IPS-18c (cell line): Measurements from ENCODE around the gene C14orf132.

Experiments used
- H3K4me3 ChIP-seq: 2 replicates; pipeline ENCODE4 v1.7.0; 2013; ENCODE audit warnings: low read depth, mild to moderate bottlenecking, low read length, moderate library complexity; ENCODE audit not compliant: insufficient read depth
- H3K9me3 ChIP-seq: one replicate; pipeline ENCODE4 v1.6.1; 2013; ENCODE audit warnings: mild to moderate bottlenecking, low read length, moderate library complexity; ENCODE audit not compliant: control insufficient read depth, insufficient read depth

The C14orf132 gene

DNA sequence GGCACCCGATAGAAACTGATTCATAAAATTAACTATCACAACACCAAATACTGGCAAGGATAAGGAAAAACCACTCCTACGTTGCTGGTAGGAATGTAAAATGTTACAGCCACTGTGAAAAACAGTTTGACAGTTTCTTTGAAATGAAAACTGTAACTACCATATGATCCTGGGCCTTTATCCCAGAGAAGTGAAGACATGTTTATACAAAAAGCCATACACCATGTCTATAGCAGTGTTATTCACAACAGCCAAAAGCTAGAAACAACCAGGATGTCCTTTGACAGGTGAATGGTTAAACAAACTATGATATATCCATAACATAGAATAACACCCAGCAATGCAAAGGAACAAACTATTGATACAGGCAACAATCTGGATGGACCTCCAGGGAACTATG, 3.7 kb upstream of the C14orf132 start:
- no peak overlapping the region for H3K4me3 ChIP-seq
- H3K9me3 ChIP-seq = no peaks in the 10 kb centered on the region

DNA sequence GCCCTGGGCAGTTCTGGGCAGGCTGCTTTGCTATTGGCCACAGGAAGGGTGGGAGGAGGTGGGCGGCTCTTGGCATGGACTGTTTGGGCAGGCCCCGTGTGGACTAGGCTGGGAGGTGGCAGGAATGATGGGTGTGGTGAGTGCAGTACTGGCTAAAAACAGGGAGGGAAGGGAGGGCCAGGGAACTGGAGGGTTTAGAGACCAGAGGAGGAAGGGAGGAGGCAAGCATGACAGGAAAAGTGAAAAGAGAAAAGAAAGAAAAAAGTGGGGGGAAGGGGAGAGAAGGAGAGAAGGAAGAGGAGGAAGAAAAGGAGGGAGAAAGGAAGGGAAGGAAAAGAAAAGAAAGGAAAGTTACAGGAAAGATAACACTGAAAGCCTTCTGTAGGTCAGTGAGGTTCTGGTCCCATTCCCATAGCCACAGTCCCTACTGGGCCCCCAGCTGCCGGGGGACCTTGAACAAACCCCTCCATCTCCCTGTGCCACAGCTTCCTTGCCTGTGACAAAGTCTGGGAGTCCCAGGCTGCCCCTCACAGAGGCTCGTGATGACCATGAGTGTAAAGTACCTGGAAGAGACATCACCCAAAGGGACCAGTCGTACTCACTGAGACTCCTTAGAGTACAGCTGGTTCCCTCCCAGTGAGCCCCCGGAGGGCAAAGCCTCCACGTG, 1.1 kb upstream of the C14orf132 start:
- Histone ChIP-seq H3K4me3 (no peak overlapping the region), H3K9me3 (no peaks in the 10 kb centered on the region)

DNA sequence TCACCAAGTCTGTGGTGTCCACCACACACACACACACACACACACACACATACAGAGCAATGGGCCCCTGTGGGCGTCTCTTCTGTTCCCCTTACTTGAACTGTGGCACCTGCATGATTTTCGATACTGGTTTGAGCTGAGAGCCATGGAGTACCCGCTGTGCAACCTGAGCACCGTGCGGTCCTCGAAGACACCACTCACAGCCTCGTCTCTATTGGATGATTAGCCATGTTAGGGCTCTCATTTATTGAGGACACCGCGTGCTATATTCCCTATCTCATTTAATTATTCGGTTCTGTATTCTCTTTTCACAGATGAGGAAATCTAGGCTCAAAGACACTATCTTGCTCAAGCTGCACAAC, 623 bp upstream of the C14orf132 start:
- Histone ChIP-seq H3K9me3 (no peaks in the 10 kb centered on the region), H3K4me3 (peak overlapping the region; percentile 55)

DNA sequence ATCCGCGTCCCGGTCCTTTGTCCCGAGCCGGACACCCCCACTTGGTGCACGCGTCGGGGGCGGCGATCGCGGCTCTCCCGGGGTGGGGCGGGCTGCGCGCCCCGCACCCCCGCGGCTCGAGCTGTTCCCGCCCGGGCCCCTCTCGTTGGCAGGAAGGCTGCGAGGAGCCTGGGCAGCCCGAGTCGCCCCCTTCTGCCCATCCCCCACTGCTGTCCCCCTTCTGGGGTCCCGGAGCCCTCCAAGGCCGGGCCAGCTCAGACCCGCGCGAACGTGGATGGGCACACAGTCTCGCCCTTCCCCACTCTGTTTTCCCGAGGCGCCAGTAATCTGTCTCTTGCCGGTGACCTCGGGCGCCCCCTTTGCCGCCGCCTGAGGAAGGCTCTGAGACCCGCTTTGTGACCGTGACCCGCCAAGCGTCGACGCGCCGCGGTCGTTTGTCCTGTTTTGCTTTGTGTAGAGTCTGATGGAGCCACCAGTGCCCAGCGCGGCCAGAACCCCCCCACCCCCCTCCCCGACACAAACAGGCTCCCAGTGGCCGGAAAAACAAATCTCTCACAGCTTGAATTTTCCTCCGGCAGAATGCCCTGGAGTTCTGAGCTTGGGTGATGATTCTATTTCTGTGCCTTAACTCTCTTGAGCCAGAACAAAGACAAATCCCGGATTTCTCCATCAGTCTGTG, 610 bp downstream of the C14orf132 start:
- Histone ChIP-seq H3K4me3 (peak overlapping the region; percentile 78), H3K9me3 (no peaks in the 10 kb centered on the region)

GRCh38 chr14:96040828-96041371, 1.7 kb downstream of the C14orf132 start:
- Histone ChIP-seq H3K9me3 (no peaks in the 10 kb centered on the region), H3K4me3 (no peak overlapping the region)

DNA sequence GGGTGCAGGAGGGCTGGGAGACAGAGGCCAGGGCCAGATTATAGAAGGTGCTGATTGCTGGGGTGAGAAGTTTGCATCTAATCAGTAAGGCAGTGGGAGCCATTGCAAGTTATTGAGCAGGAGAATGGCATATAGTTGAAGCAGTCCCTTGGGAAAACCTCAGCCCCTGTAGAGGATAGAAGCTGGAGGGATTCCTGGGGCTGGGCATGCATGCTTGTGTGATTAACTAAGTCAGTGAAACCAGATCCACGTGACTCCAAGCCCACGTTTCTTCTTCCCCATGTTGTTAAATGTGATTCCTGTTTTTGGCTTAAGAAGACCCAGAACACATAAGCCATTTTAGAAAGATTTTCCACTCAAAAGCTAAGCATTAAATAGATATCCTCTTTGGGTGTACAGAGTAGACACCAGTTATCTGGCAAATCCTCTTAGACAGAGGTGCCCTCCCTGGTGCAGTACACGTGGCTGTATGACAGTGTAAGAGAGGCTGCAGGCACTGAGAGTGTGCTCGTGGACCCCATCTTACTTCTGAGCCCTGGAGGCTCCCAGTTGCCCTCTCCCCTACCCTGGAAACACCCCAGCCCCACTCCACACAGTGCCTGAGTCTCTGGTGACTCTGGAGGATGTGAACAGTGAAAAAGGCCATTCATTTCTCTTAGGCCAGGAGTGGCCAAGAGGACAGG, 3.2 kb downstream of the C14orf132 start:
- H3K4me3 ChIP-seq = no peak overlapping the region
- no peaks in the 10 kb centered on the region for H3K9me3 ChIP-seq

DNA sequence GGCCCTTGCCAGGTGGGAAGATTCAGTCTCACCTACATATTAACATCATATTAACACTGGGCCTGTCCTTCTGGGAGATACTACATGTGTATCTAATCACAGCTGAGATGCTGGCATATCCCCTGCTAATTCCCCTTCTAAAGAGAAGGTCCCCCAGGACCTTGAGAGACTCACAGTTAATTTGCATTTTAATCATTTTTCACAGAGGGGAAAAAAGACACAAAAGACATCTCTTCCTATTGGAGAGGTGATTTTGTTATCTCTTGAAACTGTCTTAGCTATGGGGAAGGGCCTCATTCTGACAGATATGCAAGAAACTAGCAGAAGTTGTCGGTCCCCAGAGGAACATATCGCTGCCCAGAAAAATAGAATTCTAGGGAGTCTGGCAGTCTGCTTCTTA, 7.5 kb downstream of the C14orf132 start:
- Histone ChIP-seq H3K9me3 (no peaks in the 10 kb centered on the region), H3K4me3 (no peak overlapping the region)

GRCh38 chr14:96047101-96047500, 7.9 kb downstream of the C14orf132 start:
- H3K4me3 ChIP-seq = no peak overlapping the region
- H3K9me3 ChIP-seq = no peaks in the 10 kb centered on the region

DNA sequence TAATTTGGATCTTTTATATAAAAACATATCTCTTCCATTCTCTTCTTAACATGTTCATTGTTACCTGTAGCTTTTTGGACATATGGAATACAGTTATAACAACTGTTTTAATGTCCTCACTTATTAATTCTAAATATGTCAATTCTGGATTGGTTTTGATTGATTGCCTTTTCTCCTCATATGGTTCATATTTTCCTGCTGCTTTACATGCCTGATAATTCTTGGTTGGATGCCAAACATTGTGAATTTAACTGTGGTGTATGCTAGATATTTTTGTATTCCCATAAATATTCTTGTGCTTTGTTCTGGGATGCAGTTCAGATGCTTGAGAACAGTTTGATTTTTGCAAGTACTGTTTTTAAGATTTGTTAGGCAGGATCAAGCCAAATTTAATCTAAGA, 10.8 kb downstream of the C14orf132 start:
- Histone ChIP-seq H3K4me3 (no peak overlapping the region), H3K9me3 (no peaks in the 10 kb centered on the region)

DNA sequence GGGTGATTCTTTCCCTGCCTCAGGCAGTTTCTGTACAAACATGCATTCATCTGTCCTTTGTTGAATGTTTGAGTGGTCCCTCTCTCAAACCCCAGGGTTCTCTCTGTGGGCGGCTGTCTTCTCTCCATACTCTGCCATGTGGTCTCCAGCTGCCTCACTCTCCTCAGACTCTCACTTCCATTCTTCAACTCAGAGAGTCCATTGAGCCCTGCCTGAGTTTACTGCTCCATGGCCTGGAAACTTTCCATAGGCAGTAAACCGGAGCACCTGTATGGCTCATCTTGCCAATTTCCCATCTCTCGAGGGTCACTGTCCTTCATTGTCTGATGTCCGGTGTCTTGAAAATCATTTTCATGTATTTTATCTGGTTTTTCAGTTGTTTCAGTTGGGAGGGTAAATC, 11.3 kb downstream of the C14orf132 start:
- Histone ChIP-seq H3K9me3 (no peaks in the 10 kb centered on the region), H3K4me3 (no peak overlapping the region)

DNA sequence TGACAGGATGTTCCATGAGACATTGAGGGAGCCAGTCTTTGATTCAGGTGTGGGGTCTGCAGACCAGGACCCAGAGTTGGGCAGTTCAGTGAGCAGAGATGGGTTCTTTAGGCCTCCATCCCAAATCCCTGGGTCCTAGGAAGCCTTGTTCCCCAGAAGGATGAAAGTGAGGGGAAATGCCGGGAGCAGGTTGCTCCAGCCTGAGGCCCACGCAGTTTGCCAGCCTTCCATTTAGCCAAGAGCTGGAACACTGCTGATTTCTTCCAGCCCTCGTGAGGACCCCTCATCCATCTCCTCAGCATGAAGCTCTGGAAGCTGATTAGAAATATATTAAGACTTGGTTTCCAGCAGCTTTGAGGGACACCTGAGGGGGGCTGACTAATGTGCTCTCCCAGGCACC, 12.1 kb downstream of the C14orf132 start:
- H3K4me3 ChIP-seq = no peak overlapping the region
- no peaks in the 10 kb centered on the region for H3K9me3 ChIP-seq

DNA sequence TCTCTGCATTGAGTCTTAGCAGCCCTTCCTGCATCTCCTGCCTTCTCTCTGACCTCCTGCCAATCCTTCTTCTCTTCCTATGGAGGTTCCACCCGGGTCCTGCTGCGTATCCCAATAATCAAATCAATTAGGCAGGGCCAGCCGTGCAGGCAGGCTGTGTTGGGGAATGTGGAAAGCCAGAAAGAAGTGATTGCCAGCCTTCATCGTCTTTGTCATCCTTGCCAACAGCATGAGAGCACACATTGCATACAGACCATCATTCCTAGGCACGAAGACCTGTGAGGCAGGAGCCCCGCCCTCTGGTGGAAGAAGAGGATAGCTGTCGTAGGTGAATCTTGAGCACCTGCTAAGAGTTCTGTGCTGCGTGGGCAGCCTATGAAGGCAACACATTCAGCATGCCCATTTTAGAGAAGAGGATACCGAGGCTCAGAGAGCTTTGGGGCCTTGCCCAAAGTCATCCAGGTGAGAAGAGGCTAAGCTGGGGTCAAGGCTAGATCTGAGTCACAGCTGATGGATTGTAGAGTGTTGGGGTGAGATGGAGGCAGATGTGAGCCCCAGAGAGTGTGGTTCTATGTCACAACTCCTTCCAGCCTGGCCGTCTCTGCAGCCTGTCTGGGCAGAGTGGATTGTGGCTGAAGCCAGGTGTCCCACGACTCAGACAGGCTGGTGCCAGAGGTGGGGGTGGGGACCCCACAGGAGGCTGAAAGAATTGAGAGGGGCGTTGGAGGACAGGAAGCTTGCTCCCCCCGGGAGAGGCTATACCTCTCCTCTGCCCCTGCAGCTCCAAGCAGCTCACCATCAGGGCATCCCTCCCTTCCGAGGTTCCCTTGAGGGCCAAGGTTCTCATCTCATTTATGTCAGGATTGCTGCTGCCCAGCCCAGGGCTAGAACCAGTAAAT, 12.7 kb downstream of the C14orf132 start:
- Histone ChIP-seq H3K9me3 (no peaks in the 10 kb centered on the region), H3K4me3 (no peak overlapping the region)

DNA sequence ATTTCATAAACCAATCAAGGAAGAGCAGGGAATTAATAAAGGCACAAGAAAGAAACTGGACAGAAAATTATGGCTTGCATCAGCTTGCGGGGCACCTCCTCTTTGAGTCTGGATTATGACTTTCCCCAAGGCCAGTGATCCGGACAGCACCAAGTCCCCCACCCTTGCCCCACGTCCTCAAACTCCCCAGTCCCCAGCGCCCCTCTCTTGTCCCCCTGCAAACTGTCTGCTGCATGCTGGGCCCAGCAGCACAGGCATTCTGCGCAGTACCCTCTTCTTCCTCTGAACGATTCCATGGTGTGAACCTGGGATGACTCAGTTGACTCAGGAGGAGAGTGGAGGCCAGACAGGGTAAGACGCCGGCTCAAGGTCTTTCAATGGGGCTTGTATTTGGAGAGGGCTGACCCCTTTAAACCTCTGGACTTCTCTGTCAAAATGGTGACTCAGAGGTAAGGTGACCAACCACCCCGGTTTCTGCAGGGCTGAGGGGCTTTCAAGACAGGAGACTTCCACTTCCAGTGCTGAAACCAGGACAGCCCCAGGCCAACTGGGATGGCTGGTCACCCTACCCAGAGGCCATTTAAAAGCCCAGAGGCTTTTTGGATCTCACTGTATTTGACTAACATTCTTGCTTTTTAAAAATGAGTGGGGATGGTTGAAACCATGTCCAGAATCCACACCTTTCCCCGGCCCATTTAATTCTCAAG, 13.5 kb downstream of the C14orf132 start:
- H3K9me3 ChIP-seq = no peaks in the 10 kb centered on the region
- no peak overlapping the region for H3K4me3 ChIP-seq

- Histone ChIP-seq H3K4me3 (no peak overlapping the region), H3K9me3 (no peaks in the 10 kb centered on the region)
Observed at GRCh38 chr14:96053248-96053599, 14.1 kb downstream of the C14orf132 start.

GRCh38 chr14:96053600-96054381, 14.6 kb downstream of the C14orf132 start:
- no peak overlapping the region for H3K4me3 ChIP-seq
- no peaks in the 10 kb centered on the region for H3K9me3 ChIP-seq

- Histone ChIP-seq H3K4me3 (no peak overlapping the region), H3K9me3 (no peaks in the 10 kb centered on the region)
Observed at GRCh38 chr14:96054661-96055060, 15.5 kb downstream of the C14orf132 start.
